ENCODE results near the gene LRCH2. TPM values are rescaled to one million over a fixed set of nuclear protein-coding genes. Genes with fewer than 3 reads are reported as not detected.

The LRCH2 gene
- total RNA-seq, 1 donor from 2014 or later: 24.9 TPM

- H3K36me3 Mint-ChIP-seq: no peaks in the 10 kb centered on the region
- Histone ChIP-seq H3K27ac (no peak overlapping the region), H3K4me2 (no peak overlapping the region), H4K20me1 (ENCODE audit: low read depth) (no peaks in the 10 kb centered on the region), H3K9ac (no peak overlapping the region), H2AFZ (replicated peaks) (no peak overlapping the region), H3K36me3 (no peaks in the 10 kb centered on the region), H3K4me3 (no peak overlapping the region), H3K79me2 (ENCODE audit: low read depth) (no peaks in the 10 kb centered on the region), H3K9me3 (ENCODE audit: low read depth) (no peaks in the 10 kb centered on the region), H3K4me1 (peaks cover 2% of the 10 kb centered on the region), H3F3A (ENCODE audit: low read depth) (no peaks in the 10 kb centered on the region), H3K27me3 (no peaks in the 10 kb centered on the region)
- H3K27me3 Mint-ChIP-seq (ENCODE audit: insufficient read depth, low read depth): peaks cover 6% of the 10 kb centered on the region
- TF ChIP-seq EZH2phosphoT487 (IDR thresholded peaks at IDR 0.05) (no peak), EZH2 (IDR thresholded peaks at IDR 0.05) (no peak), CTCF (IDR thresholded peaks at IDR 0.05) (no peak)
- H3K9me3 Mint-ChIP-seq: no peaks in the 10 kb centered on the region
- H3K4me1 Mint-ChIP-seq: peaks cover 22% of the 10 kb centered on the region
- no peak overlapping the region for H3K4me3 Mint-ChIP-seq
- no peak for DNase-seq (ENCODE audit: low spot score)
- H3K27ac Mint-ChIP-seq: no peak overlapping the region
These were observed 32.4 kb upstream of the LRCH2 start for GRCh38 chrX:115266300-115266699.

- H3K79me2 ChIP-seq (ENCODE audit: low read depth): no peaks in the 10 kb centered on the region
- no peak for TF ChIP-seq EZH2 (IDR thresholded peaks at IDR 0.05)
- no peak for TF ChIP-seq CTCF (IDR thresholded peaks at IDR 0.05)
- TF ChIP-seq EZH2phosphoT487 (IDR thresholded peaks at IDR 0.05): no peak
- Mint-ChIP-seq H3K27ac (no peak overlapping the region), H3K36me3 (no peaks in the 10 kb centered on the region), H3K4me1 (peaks cover 29% of the 10 kb centered on the region), H3K4me3 (no peak overlapping the region), H3K9me3 (no peaks in the 10 kb centered on the region), H3K27me3 (ENCODE audit: insufficient read depth, low read depth) (peaks cover 6% of the 10 kb centered on the region)
- no peaks in the 10 kb centered on the region for H3F3A ChIP-seq (ENCODE audit: low read depth)
- H3K4me2 ChIP-seq: no peak overlapping the region
- H3K9me3 ChIP-seq (ENCODE audit: low read depth): no peaks in the 10 kb centered on the region
- H3K9ac ChIP-seq: no peak overlapping the region
- H3K4me1 ChIP-seq: no peaks in the 10 kb centered on the region
- H3K27ac ChIP-seq: no peak overlapping the region
- no peaks in the 10 kb centered on the region for H3K36me3 ChIP-seq
- H3K27me3 ChIP-seq: no peaks in the 10 kb centered on the region
- no peak overlapping the region for H2AFZ ChIP-seq (replicated peaks)
- no peak overlapping the region for H3K4me3 ChIP-seq
- no peak for DNase-seq (ENCODE audit: low spot score)
- no peaks in the 10 kb centered on the region for H4K20me1 ChIP-seq (ENCODE audit: low read depth)
These were observed 30.1 kb upstream of the LRCH2 start for GRCh38 chrX:115264009-115264408.

GRCh38 chrX:115261148-115261547 is 27.3 kb upstream of the LRCH2 start:
- no peak for DNase-seq (ENCODE audit: low spot score)
- Histone ChIP-seq H3K27ac (no peak overlapping the region), H3K27me3 (no peaks in the 10 kb centered on the region), H3K9me3 (ENCODE audit: low read depth) (no peaks in the 10 kb centered on the region), H3F3A (ENCODE audit: low read depth) (no peaks in the 10 kb centered on the region), H3K79me2 (ENCODE audit: low read depth) (no peaks in the 10 kb centered on the region), H3K4me1 (no peaks in the 10 kb centered on the region), H4K20me1 (ENCODE audit: low read depth) (no peaks in the 10 kb centered on the region), H3K4me3 (no peak overlapping the region), H3K9ac (no peak overlapping the region), H3K4me2 (no peak overlapping the region), H3K36me3 (no peaks in the 10 kb centered on the region), H2AFZ (replicated peaks) (no peak overlapping the region)
- H3K9me3 Mint-ChIP-seq: no peaks in the 10 kb centered on the region
- peaks cover 20% of the 10 kb centered on the region for H3K4me1 Mint-ChIP-seq
- no peak overlapping the region for H3K4me3 Mint-ChIP-seq
- TF ChIP-seq CTCF (IDR thresholded peaks at IDR 0.05): no peak
- TF ChIP-seq EZH2 (IDR thresholded peaks at IDR 0.05): no peak
- no peak for TF ChIP-seq EZH2phosphoT487 (IDR thresholded peaks at IDR 0.05)
- no peaks in the 10 kb centered on the region for H3K36me3 Mint-ChIP-seq
- no peak overlapping the region for H3K27ac Mint-ChIP-seq
- H3K27me3 Mint-ChIP-seq (ENCODE audit: insufficient read depth, low read depth): no peaks in the 10 kb centered on the region
